Neuronal stem cell (in vitro differentiated cells): ENCODE measurements around the gene CHKA.
A peak's percentile ranks its signal among the peaks of the same experiment; 100 is the strongest.

Experiments used
- DNase-seq: peaks from one replicate; pipeline ENCODE4 v3.0.0-alpha.2; 2013; ENCODE audit warnings: low spot score
- H2AFZ ChIP-seq: one replicate; pipeline ENCODE4 v1.6.1; 2013; ENCODE audit warnings: mild to moderate bottlenecking, low read length, inconsistent platforms
- H2AK5ac ChIP-seq: 2 replicates; pipeline ENCODE4 v1.6.1; 2013; ENCODE audit warnings: low read depth, mild to moderate bottlenecking, inconsistent platforms, low read length, moderate library complexity, mixed read lengths
- H2BK120ac ChIP-seq: 2 replicates; pipeline ENCODE4 v1.6.1; 2013; ENCODE audit warnings: low read depth, mild to moderate bottlenecking, inconsistent platforms, low read length, moderate library complexity, mixed read lengths
- H2BK12ac ChIP-seq: one replicate; pipeline ENCODE4 v1.6.1; 2013; ENCODE audit warnings: low read length, inconsistent platforms
- H2BK15ac ChIP-seq: 2 replicates; pipeline ENCODE4 v1.6.1; 2013; ENCODE audit warnings: mild to moderate bottlenecking, low read length, inconsistent platforms, mixed read lengths
- H2BK5ac ChIP-seq: one replicate; pipeline ENCODE4 v1.6.1; 2013; ENCODE audit warnings: inconsistent platforms, mild to moderate bottlenecking, low read length, moderate library complexity
- H3K14ac ChIP-seq: one replicate; pipeline ENCODE4 v1.6.1; 2013; ENCODE audit warnings: low read length, inconsistent platforms
- H3K18ac ChIP-seq: 2 replicates; pipeline ENCODE4 v1.6.1; 2013; ENCODE audit warnings: low read length, inconsistent platforms
- H3K23ac ChIP-seq: 2 replicates; pipeline ENCODE4 v1.6.1; 2013; ENCODE audit warnings: low read depth, mild to moderate bottlenecking, mixed read lengths, low read length, inconsistent platforms; ENCODE audit not compliant: poor library complexity
- H3K27ac ChIP-seq: replicated peaks from 3 replicates; pipeline ENCODE4 v1.5.1; 2013; ENCODE audit warnings: low read length, inconsistent platforms
- H3K27me3 ChIP-seq, 3 experiments: 2 replicates each; pipeline ENCODE4 v1.6.1; 2013; ENCODE audit warnings: low read length in 3 of 3, mild to moderate bottlenecking in 2 of 3, inconsistent platforms in 1 of 3, low read depth in 1 of 3, mixed read lengths in 1 of 3, moderate library complexity in 1 of 3; ENCODE audit not compliant: control insufficient read depth in 3 of 3, insufficient read depth in 3 of 3
- H3K36me3 ChIP-seq, 2 donors: replicated peaks in 1 of 2; 2 replicates each; pipeline ENCODE4 v1.6.1; 2013; ENCODE audit warnings: low read length in 2 of 2; ENCODE audit not compliant: control insufficient read depth in 2 of 2, insufficient read depth in 2 of 2
- H3K4ac ChIP-seq: 2 replicates; pipeline ENCODE4 v1.6.1; 2013; ENCODE audit warnings: inconsistent platforms, mild to moderate bottlenecking, low read length, moderate library complexity
- H3K4me1 ChIP-seq, 2 donors: 1 replicate in 1 of 2; 2 replicates in 1 of 2; pipeline ENCODE4 v1.6.1; 2013; ENCODE audit warnings: low read length in 2 of 2, low read depth in 1 of 2; ENCODE audit not compliant: control insufficient read depth in 2 of 2, insufficient read depth in 1 of 2
- H3K4me2 ChIP-seq: one replicate; pipeline ENCODE4 v1.6.1; 2013; ENCODE audit warnings: mild to moderate bottlenecking, low read length, inconsistent platforms; ENCODE audit not compliant: insufficient read depth, poor library complexity, severe bottlenecking
- H3K4me3 ChIP-seq, 2 donors: 2 replicates each; pipeline ENCODE4 v1.5.1; 2013; ENCODE audit warnings: low read length in 2 of 2, mild to moderate bottlenecking in 2 of 2, inconsistent platforms in 1 of 2, moderate library complexity in 1 of 2
- H3K79me1 ChIP-seq: one replicate; pipeline ENCODE4 v1.6.1; 2013; ENCODE audit warnings: low read depth, mild to moderate bottlenecking, inconsistent platforms, low read length, moderate library complexity
- H3K9ac ChIP-seq: one replicate; pipeline ENCODE4 v1.6.1; 2013; ENCODE audit warnings: mild to moderate bottlenecking, low read depth, low read length, inconsistent platforms; ENCODE audit not compliant: poor library complexity
- H3K9me3 ChIP-seq, 2 donors: replicated peaks in 1 of 2; 2 replicates each; pipeline versions ENCODE3 to v1.6.1; 2013; ENCODE audit warnings: low read length in 2 of 2, mild to moderate bottlenecking in 2 of 2, inconsistent platforms in 1 of 2, low read depth in 1 of 2, mixed read lengths in 1 of 2, moderate library complexity in 1 of 2; ENCODE audit not compliant: control insufficient read depth in 2 of 2, insufficient read depth in 1 of 2
- H4K8ac ChIP-seq: one replicate; pipeline ENCODE4 v1.6.1; 2013; ENCODE audit warnings: low read depth, mild to moderate bottlenecking, inconsistent platforms, low read length, moderate library complexity
- H4K91ac ChIP-seq: one replicate; pipeline ENCODE4 v1.6.1; 2013; ENCODE audit warnings: low read length, low read depth, mild to moderate bottlenecking, inconsistent platforms; ENCODE audit not compliant: poor library complexity
- WGBS, 2 donors: extraction: QIAGEN DNeasy Blood & Tissue Kit; methylation state at CpG; one replicate each; pipeline ENCODE4 v1.1.7; 2013; ENCODE audit warnings: missing lambda C conversion rate in 2 of 2, mixed read lengths in 1 of 2; ENCODE audit not compliant: insufficient read length in 2 of 2, insufficient replicate concordance in 1 of 2; ENCODE audit errors: extremely low coverage in 2 of 2; 5-methylcytosine and 5-hydroxymethylcytosine counted together

Gene CHKA

DNA sequence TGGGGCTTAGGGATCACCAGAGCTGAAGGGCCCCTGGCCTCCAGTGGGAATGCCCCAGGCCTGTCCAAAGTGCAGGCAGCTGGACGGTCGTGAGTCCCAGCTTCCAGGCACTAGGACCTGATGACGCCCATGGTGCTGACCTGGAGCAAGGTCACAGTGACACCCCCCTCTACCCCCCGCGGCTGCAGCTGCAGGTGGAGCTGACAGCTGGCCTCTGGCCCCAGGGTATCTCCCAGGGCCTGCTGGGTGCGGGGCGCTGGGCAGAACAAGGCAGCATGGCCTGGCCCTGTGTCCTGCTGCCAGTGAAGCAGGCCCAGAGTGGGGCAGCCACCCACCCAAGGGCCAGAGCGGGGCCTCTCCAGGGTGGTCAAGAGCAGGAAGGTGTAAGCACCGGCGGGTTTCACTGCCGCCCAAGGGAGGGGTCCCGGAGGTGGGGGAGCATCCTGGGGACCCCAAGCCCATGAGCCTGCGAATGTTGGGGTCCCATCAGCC is 82.9 kb downstream of the CHKA start:
- no CpG with 5 or more reads among the region's 13 CpGs for WGBS, 2 donors
- no peak overlapping the region for H3K4me3 ChIP-seq

DNA sequence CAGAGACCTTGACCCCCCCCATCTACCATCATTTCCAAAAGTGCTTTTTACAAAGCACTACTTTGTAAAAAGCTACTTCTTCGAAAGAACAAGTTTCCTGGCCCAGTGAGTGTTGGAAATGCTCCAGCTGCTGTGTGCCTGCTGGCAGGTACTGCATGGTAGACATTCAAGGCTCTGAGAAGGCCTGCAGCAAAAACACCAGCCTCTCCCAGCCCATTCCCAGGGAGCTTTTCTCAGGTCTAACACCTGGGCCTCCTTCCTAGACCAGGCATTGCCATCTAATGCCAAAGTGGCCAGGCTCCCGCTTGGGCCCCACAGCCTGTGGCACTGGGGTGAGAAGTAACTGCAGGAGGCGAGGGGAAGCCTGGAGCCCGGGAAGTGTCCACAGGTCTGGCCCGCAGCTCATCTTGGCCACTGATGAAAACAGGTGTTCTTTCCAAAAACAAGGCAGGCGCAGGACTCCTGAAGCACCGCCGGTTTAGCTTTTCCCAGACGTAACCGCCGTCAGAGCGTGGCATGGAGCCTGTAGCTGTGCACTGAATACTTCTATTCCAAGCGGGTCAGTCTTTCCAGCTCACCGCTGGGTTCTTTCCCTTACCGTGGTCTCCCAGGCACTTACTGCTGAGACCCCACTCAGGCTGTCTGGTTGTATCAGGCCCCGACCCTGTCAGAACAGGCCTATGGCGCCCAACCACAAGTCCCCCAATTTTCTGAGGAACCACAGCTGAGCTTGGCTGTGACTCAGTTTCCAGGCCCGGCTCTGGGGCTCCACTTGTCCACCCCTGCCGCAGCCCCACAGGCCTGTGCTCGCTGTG is 83.6 kb downstream of the CHKA start:
- WGBS, 2 donors: no CpG with 5 or more reads among the region's 20 CpGs
- Histone ChIP-seq H3K27ac (no peak overlapping the region), H2BK15ac (peak overlapping the region; percentile 98), H3K79me1 (peaks cover 7% of the 10 kb centered on the region), H3K4me2 (no peak overlapping the region), H3K27me3 (no peaks in the 10 kb centered on the region), H2BK12ac (peak overlapping the region; percentile 34), H2AFZ (no peak overlapping the region), H2AK5ac (peak overlapping the region; percentile 98), H3K36me3 (peaks cover 20 to 34% of the 10 kb centered on the region in 2 donors), H3K14ac (peak overlapping the region; percentile 86), H3K4me1 (peaks cover 13 to 25% of the 10 kb centered on the region in 2 donors), H3K9ac (no peak overlapping the region), H3K18ac (peak overlapping the region; percentile 95), H3K4ac (no peak overlapping the region), H3K9me3 (no peaks in the 10 kb centered on the region), H4K91ac (no peak overlapping the region), H4K8ac (no peak overlapping the region), H3K23ac (no peak overlapping the region), H2BK120ac (no peak overlapping the region), H3K4me3 (no peak overlapping the region), H2BK5ac (peak overlapping the region; percentile 42)
- no peak for DNase-seq

More for the DNA sequence above, 82.9 kb downstream of the CHKA start:
- Histone ChIP-seq H4K91ac (no peak overlapping the region), H2BK15ac (peak overlapping the region; percentile 98), H3K18ac (peak overlapping the region; percentile 95), H3K4me2 (peak overlapping the region; percentile 48), H2BK5ac (peak overlapping the region; percentile 42), H3K4me1 (peaks cover 13 to 31% of the 10 kb centered on the region in 2 donors), H2AK5ac (peak overlapping the region; percentile 98), H4K8ac (peak overlapping the region; percentile 68), H3K27me3 (no peaks in the 10 kb centered on the region), H3K14ac (peak overlapping the region; percentile 86), H3K36me3 (peaks cover 14 to 27% of the 10 kb centered on the region in 2 donors), H2BK12ac (peak overlapping the region; percentile 34), H3K23ac (peak overlapping the region; percentile 66), H3K79me1 (peaks cover 4% of the 10 kb centered on the region), H3K4ac (peak overlapping the region; percentile 85), H3K9me3 (no peaks in the 10 kb centered on the region), H3K9ac (peak overlapping the region; percentile 88), H2AFZ (peak overlapping the region; percentile 49), H3K27ac (no peak overlapping the region), H2BK120ac (no peak overlapping the region)
- DNase-seq: no peak

DNA sequence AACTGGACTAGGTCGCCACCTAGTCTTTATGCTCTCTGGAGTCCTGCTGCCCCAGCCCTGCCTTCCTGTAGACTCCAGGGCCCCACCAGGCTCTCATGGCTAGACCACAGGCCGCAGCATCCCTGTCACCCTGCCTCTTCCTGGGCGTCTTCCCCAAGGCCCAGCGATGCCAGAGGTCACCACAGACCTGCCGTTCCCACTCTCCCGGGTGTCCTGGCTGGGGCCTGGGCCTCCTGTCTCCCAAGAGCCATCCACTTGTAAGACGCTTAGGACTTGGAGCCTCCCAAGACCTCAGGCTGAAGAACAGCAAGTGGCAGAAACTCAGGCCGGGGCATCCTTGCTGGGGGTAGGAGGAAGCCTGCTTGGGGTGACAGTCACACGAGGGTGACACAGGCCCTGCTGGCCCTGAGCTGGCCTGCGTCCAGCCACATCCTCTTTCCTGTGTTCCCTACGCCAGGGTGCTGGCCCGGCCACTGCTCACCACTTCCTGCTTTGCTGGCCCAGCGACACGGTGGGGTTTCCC is 84.4 kb downstream of the CHKA start:
- no CpG with 5 or more reads among the region's 14 CpGs for WGBS, 2 donors

DNA sequence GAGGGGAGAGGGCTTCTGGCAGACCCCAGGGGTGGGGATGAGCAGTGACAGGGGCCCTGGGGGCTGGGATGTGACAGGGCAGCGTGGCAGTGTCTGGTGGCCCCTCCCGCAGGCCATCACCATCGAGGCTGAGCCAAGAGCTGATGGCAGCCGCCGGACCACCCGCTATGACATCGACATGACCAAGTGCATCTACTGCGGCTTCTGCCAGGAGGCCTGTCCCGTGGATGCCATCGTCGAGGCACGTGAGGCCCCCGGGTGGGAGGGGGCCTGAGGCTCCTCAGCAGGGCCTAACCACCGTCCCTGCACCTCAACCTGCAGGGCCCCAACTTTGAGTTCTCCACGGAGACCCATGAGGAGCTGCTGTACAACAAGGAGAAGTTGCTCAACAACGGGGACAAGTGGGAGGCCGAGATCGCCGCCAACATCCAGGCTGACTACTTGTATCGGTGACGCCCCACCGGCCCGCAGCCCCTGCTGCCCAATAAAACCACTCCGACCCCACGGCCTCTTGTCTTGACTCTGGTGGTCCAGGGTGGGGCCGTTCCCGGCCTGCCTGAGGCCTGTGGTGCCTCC is 85.0 kb downstream of the CHKA start:
- peak overlapping the region; percentile 17 for H4K8ac ChIP-seq
- no peak overlapping the region for H3K4me3 ChIP-seq
- no CpG with 5 or more reads among the region's 27 CpGs for WGBS, 2 donors
- H3K79me1 ChIP-seq: peaks cover 15% of the 10 kb centered on the region
- H3K9ac ChIP-seq: no peak overlapping the region
- H3K4me2 ChIP-seq: no peak overlapping the region
- H2AK5ac ChIP-seq: no peak overlapping the region
- H3K18ac ChIP-seq: no peak overlapping the region
- H3K4me1 ChIP-seq: peaks cover 20 to 31% of the 10 kb centered on the region in 2 donors
- no peak overlapping the region for H3K23ac ChIP-seq
- no peak overlapping the region for H2BK15ac ChIP-seq
- no peak overlapping the region for H4K91ac ChIP-seq
- DNase-seq: no peak
- H3K9me3 ChIP-seq: no peaks in the 10 kb centered on the region
- no peak overlapping the region for H3K27ac ChIP-seq
- H2BK120ac ChIP-seq: no peak overlapping the region
- H2BK5ac ChIP-seq: no peak overlapping the region
- no peak overlapping the region for H2AFZ ChIP-seq
- H2BK12ac ChIP-seq: no peak overlapping the region
- peaks cover 26 to 42% of the 10 kb centered on the region in 2 donors for H3K36me3 ChIP-seq
- H3K27me3 ChIP-seq: no peaks in the 10 kb centered on the region
- H3K4ac ChIP-seq: no peak overlapping the region
- peak overlapping the region; percentile 38 for H3K14ac ChIP-seq

More for the DNA sequence above, 84.4 kb downstream of the CHKA start:
- peaks cover 11% of the 10 kb centered on the region for H3K79me1 ChIP-seq
- H2AK5ac ChIP-seq: no peak overlapping the region
- peak overlapping the region; percentile 80 for H3K23ac ChIP-seq
- H2BK120ac ChIP-seq: no peak overlapping the region
- no peak overlapping the region for H3K9ac ChIP-seq
- H3K4ac ChIP-seq: no peak overlapping the region
- peak overlapping the region; percentile 73 for H2BK12ac ChIP-seq
- H2BK15ac ChIP-seq: no peak overlapping the region
- H3K14ac ChIP-seq: no peak overlapping the region
- H4K91ac ChIP-seq: no peak overlapping the region
- no peaks in the 10 kb centered on the region for H3K9me3 ChIP-seq
- no peak overlapping the region for H3K4me3 ChIP-seq
- H3K4me2 ChIP-seq: no peak overlapping the region
- peaks cover 15 to 26% of the 10 kb centered on the region in 2 donors for H3K4me1 ChIP-seq
- no peak overlapping the region for H2AFZ ChIP-seq
- H3K27me3 ChIP-seq: no peaks in the 10 kb centered on the region
- no peak for DNase-seq
- peak overlapping the region; percentile 82 for H2BK5ac ChIP-seq
- H3K18ac ChIP-seq: no peak overlapping the region
- no peak overlapping the region for H3K27ac ChIP-seq
- H4K8ac ChIP-seq: no peak overlapping the region
- H3K36me3 ChIP-seq: peaks cover 26 to 42% of the 10 kb centered on the region in 2 donors
